RPMI7951 (cell line): ENCODE data around the gene CNTLN. TPM values are rescaled to one million over a fixed set of nuclear protein-coding genes. Genes with fewer than 3 reads are reported as not detected.
"Not testable (repeated sequence)": the region's sequence is repeated elsewhere in the genome, so short reads cannot be mapped to it uniquely, and the experiment has no call there.

ENCODE experiments used
- DNase-seq: peaks from one replicate; pipeline ENCODE4 v3.0.0-alpha.2; 2012; ENCODE audit warnings: low read depth
- total RNA-seq: library from RNA; depleted of rRNA; stranded (reverse); fragments of >200 nt; shearing (Covaris generic); gene quantifications from 2 replicates; pipeline ENCODE4 v1.2.3, GENCODE V29; 2014

CNTLN gene
- total RNA-seq, 1 experiment from 2014 or later, result 10.6 TPM

GRCh38 chr9:17422994-17423680 lies 288.3 kb downstream of the CNTLN start:
- peak; percentile 24 for DNase-seq

GRCh38 chr9:17423681-17424011 lies 288.8 kb downstream of the CNTLN start:
- no peak for DNase-seq

GRCh38 chr9:17425384-17425783 lies 290.5 kb downstream of the CNTLN start:
- DNase-seq, result no peak

- no peak for DNase-seq
Measured at GRCh38 chr9:17433526-17433925, 298.7 kb downstream of the CNTLN start.

GRCh38 chr9:17436854-17437253 lies 302.0 kb downstream of the CNTLN start:
- no peak for DNase-seq

GRCh38 chr9:17437813-17438212 lies 303.0 kb downstream of the CNTLN start:
- DNase-seq, result no peak

GRCh38 chr9:17445126-17445525 lies 310.3 kb downstream of the CNTLN start:
- not testable (repeated sequence) for DNase-seq

- DNase-seq, result peak; percentile 3
Measured at GRCh38 chr9:17453751-17454150, 318.9 kb downstream of the CNTLN start.

- peak; percentile 52 for DNase-seq
Measured at GRCh38 chr9:17462869-17463464, 328.1 kb downstream of the CNTLN start.

GRCh38 chr9:17470036-17470813 lies 335.4 kb downstream of the CNTLN start:
- no peak for DNase-seq

- DNase-seq, result no peak
Measured at GRCh38 chr9:17472126-17472525, 337.3 kb downstream of the CNTLN start.

GRCh38 chr9:17476401-17476800 lies 341.6 kb downstream of the CNTLN start:
- DNase-seq, result no peak

GRCh38 chr9:17477816-17478215 lies 343.0 kb downstream of the CNTLN start:
- DNase-seq, result no peak

GRCh38 chr9:17480966-17481365 lies 346.1 kb downstream of the CNTLN start:
- no peak for DNase-seq

GRCh38 chr9:17481565-17481964 lies 346.7 kb downstream of the CNTLN start:
- DNase-seq, result peak; percentile 2

GRCh38 chr9:17484906-17485305 lies 350.1 kb downstream of the CNTLN start:
- DNase-seq, result no peak

- no peak for DNase-seq
Measured at GRCh38 chr9:17486396-17486795, 351.6 kb downstream of the CNTLN start.

- DNase-seq, result no peak
Measured at GRCh38 chr9:17487467-17487866, 352.6 kb downstream of the CNTLN start.

GRCh38 chr9:17488662-17489061 lies 353.8 kb downstream of the CNTLN start:
- no peak for DNase-seq

- DNase-seq, result no peak
Measured at GRCh38 chr9:17490110-17490509, 355.3 kb downstream of the CNTLN start.

GRCh38 chr9:17491780-17492179 lies 356.9 kb downstream of the CNTLN start:
- DNase-seq, result no peak

GRCh38 chr9:17503196-17503595 lies 368.4 kb downstream of the CNTLN start:
- DNase-seq, result no peak

GRCh38 chr9:17509151-17509550 lies 374.3 kb downstream of the CNTLN start:
- no peak for DNase-seq
